Measurements from ENCODE around the gene VPS35L.

VPS35L gene

GRCh38 chr16:19589771-19590302, 34.3 kb downstream of the VPS35L start:
- no peak for DNase-seq (ENCODE audit: low spot score)

- no peak for DNase-seq (ENCODE audit: low spot score)
Measured at GRCh38 chr16:19595043-19595767, 39.7 kb downstream of the VPS35L start.

GRCh38 chr16:19598805-19599510, 43.5 kb downstream of the VPS35L start:
- DNase-seq (ENCODE audit: low spot score) = no peak

GRCh38 chr16:19599968-19600716, 44.6 kb downstream of the VPS35L start:
- DNase-seq (ENCODE audit: low spot score) = peak; percentile 11

- peak; percentile 35 for DNase-seq (ENCODE audit: low spot score)
Measured at GRCh38 chr16:19601083-19601976, 45.8 kb downstream of the VPS35L start.

GRCh38 chr16:19604911-19605310, 49.4 kb downstream of the VPS35L start:
- no peak for DNase-seq (ENCODE audit: low spot score)

GRCh38 chr16:19605701-19606100, 50.2 kb downstream of the VPS35L start:
- DNase-seq (ENCODE audit: low spot score) = no peak

GRCh38 chr16:19607616-19608280, 52.2 kb downstream of the VPS35L start:
- DNase-seq (ENCODE audit: low spot score) = peak; percentile 42

- no peak for DNase-seq (ENCODE audit: low spot score)
Measured at GRCh38 chr16:19609359-19609758, 53.9 kb downstream of the VPS35L start.

- DNase-seq (ENCODE audit: low spot score) = no peak
Measured at GRCh38 chr16:19610200-19610599, 54.7 kb downstream of the VPS35L start.

- no peak for DNase-seq (ENCODE audit: low spot score)
Measured at GRCh38 chr16:19613834-19614233, 58.3 kb downstream of the VPS35L start.

- no peak for DNase-seq (ENCODE audit: low spot score)
Measured at GRCh38 chr16:19616241-19616640, 60.7 kb downstream of the VPS35L start.

- no peak for DNase-seq (ENCODE audit: low spot score)
Measured at GRCh38 chr16:19618876-19619275, 63.4 kb downstream of the VPS35L start.

GRCh38 chr16:19621445-19621844, 65.9 kb downstream of the VPS35L start:
- DNase-seq (ENCODE audit: low spot score) = no peak

- DNase-seq (ENCODE audit: low spot score) = no peak
Measured at GRCh38 chr16:19625039-19625438, 69.5 kb downstream of the VPS35L start.

- DNase-seq (ENCODE audit: low spot score) = no peak
Measured at GRCh38 chr16:19636436-19637267, 81.1 kb downstream of the VPS35L start.

GRCh38 chr16:19639986-19640421, 84.5 kb downstream of the VPS35L start:
- no peak for DNase-seq (ENCODE audit: low spot score)

- DNase-seq (ENCODE audit: low spot score) = no peak
Measured at GRCh38 chr16:19642501-19642900, 87.0 kb downstream of the VPS35L start.

GRCh38 chr16:19644877-19645276, 89.4 kb downstream of the VPS35L start:
- DNase-seq (ENCODE audit: low spot score) = no peak

- no peak for DNase-seq (ENCODE audit: low spot score)
Measured at GRCh38 chr16:19645557-19645981, 90.1 kb downstream of the VPS35L start.

Data from kidney tubule cell (primary cell).